Heart left ventricle (tissue), 16 donors: Measurements from ENCODE around the gene SMIM32. TPM values are rescaled to one million over a fixed set of nuclear protein-coding genes. Genes with fewer than 3 reads are reported as not detected.
A peak's percentile ranks its signal among the peaks of the same experiment; 100 is the strongest.

Experiments used
- ATAC-seq, 4 donors: fragments of 200-7000 bp; cut with Tn5 transposase; one replicate each; pipeline ENCODE4 v1.9.1; 2020 to 2022; ENCODE audit warnings: moderate library complexity in 4 of 4, mild to moderate bottlenecking in 3 of 4, moderate number of reproducible peaks in 1 of 4
- DNase-seq, 5 donors: peaks; one replicate each; pipeline ENCODE4 v3.0.0-alpha.2; 2020
- H3K27ac ChIP-seq, 12 donors: fragments of 200-600 bp; sonication (generic) in 4 of 12; one replicate each; pipeline versions ENCODE4 v1.5.0 to v1.8.0; 2016 to 2022; ENCODE audit warnings: mild to moderate bottlenecking in 2 of 12
- H3K27me3 ChIP-seq, 9 donors: fragments of 200-600 bp; sonication (generic) in 2 of 9; one replicate each; pipeline versions ENCODE4 v1.5.1 to v1.8.0; 2016 to 2022; ENCODE audit warnings: mild to moderate bottlenecking in 3 of 9
- H3K36me3 ChIP-seq, 9 donors: fragments of 200-600 bp; sonication (generic) in 2 of 9; one replicate each; pipeline versions ENCODE4 v1.5.0 to v1.8.0; 2018 to 2022; ENCODE audit warnings: mild to moderate bottlenecking in 2 of 9
- H3K4me1 ChIP-seq, 12 donors: fragments of 200-600 bp; sonication (generic) in 4 of 12; one replicate each; pipeline versions ENCODE4 v1.5.0 to v1.8.0; 2016 to 2022; ENCODE audit warnings: mild to moderate bottlenecking in 3 of 12
- H3K4me3 ChIP-seq, 12 donors: fragments of 200-600 bp; sonication (generic) in 4 of 12; one replicate each; pipeline versions ENCODE4 v1.5.0 to v1.8.0; 2017 to 2022; ENCODE audit warnings: mild to moderate bottlenecking in 9 of 12, moderate library complexity in 4 of 12
- H3K9me3 ChIP-seq, 12 donors: fragments of 200-600 bp; sonication (generic) in 4 of 12; one replicate each; pipeline versions ENCODE4 v1.5.0 to v1.8.0; 2016 to 2022; ENCODE audit warnings: mild to moderate bottlenecking in 1 of 12
- POLR2A ChIP-seq, 2 donors: fragments of 450-650 bp; IDR thresholded peaks; one replicate each; pipeline ENCODE4 v1.6.1; 2017; ENCODE audit warnings: antibody characterized with exemption in 2 of 2, mild to moderate bottlenecking in 2 of 2, moderate library complexity in 2 of 2
- WGBS, 4 donors: extraction: QIAGEN DNeasy Blood & Tissue Kit in 2 of 4; methylation state at CpG; one replicate each; pipeline versions ENCODE4 v1.1.5 to v1.1.7; 2013 to 2018; 5-methylcytosine and 5-hydroxymethylcytosine counted together
- intact Hi-C, 10 donors: fragments of 100-400 bp; cut with DNase I; formaldehyde crosslinking; loops; one replicate each; pipeline versions ENCODE4 v1.11.1 to v1.14.2; 2022
- polyA plus RNA-seq, 2 donors: library from polyadenylated mRNA; stranded (reverse); fragments of 200-250 nt; gene quantifications; one replicate each; pipeline ENCODE4 v1.2.3, GENCODE V29; 2013
- total RNA-seq, 9 donors: library from RNA; depleted of rRNA in 2 of 9; stranded (reverse); fragments of >200 nt in 2 of 9; fragmentation: NEBNext Ultra II Directional in 3 of 9; extraction: Animal tissue kit (Norgen Biotek cat#: 25700) in 3 of 9; gene quantifications; one replicate each; pipeline versions ENCODE4 v1.1.0 to v1.2.4, GENCODE V29; 2016 to 2023
- TF ChIP-seq, protein P1 (sequence below), 12 donors: fragments of 200-600 bp; sonication (generic) in 4 of 12; IDR thresholded peaks; one replicate each; pipeline versions ENCODE4 v1.5.0 to v1.8.0; 2018 to 2022; ENCODE audit warnings: antibody characterized with exemption in 12 of 12, mild to moderate bottlenecking in 5 of 12
- donor health status: ischemic (EF 13 %, LVEDD 7.1; RV severe dilation, severe dysfunction).
- donor health status: healthy with polysubstance abuse.
- donor health status: DM: no; HTN: yes; CAD: no.
- donor health status: DM: no; HTN: no; CAD: no.
- donor health status: ischemic (EF 25% LVEDD 6.9; RV normal size, moderate dysfunction).
- donor health status: ischemic (EF 25% LVEDD 5.7; RV mildly dilated, moderate dysfunction).
- donor health status: healthy.
- donor health status: DM: yes; HTN: yes; CAD: no.
- donor health status: ischemic (EF 35%, LVEDD 5.7; RV mildly dilated, moderate dysfunction).
- donor health status: nonischemic (EF 11% LVEDD 7.7; RV severe dilation, severe dysfunction).
- donor health status: DM: yes; HTN: yes; CAD: no.
- donor health status: PGD.
- donor health status: ischemic (EF 29% LVEDD 5.4; RV normal size, mild dysfunction).
- donor health status: nonischemic (EF 23%, LVEDD 6.1; RV moderate dilation, normal function).

Gene SMIM32
- total and polyA plus RNA-seq, 11 donors: not detected

DNA sequence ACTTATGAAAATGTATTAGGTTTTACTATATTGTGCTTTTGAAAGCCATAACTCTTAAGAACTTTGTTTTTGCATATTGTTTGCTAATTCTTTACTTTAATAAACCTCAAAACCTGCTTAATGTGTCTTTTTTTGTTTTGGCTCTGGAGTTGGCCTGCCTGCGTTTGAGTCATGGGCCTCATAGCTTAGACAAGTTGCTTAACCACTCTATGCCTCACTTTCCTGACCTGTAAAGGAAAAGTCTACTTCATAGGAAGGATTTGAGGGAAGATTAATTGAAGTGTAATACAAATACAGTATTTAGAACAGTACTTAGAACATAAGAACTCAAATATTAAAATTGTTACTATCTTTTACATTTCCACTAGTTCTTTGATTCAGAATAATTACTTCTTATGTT lies 10.3 kb downstream of the SMIM32 start:
- Histone ChIP-seq H3K27ac (no peak overlapping the region), H3K36me3 (peaks cover 0 to 66% (median 55%) of the 10 kb centered on the region in 9 donors), H3K4me1 (no peaks in the 10 kb centered on the region), H3K9me3 (no peaks in the 10 kb centered on the region), H3K27me3 (no peaks in the 10 kb centered on the region), H3K4me3 (no peak overlapping the region)
- intact Hi-C loops: no loop called here
- 88 to 92% (median 90%) methylated on average over 1 of the region's 1 CpG for WGBS, 4 donors
- DNase-seq: no peak
- TF ChIP-seq, protein P1, sequence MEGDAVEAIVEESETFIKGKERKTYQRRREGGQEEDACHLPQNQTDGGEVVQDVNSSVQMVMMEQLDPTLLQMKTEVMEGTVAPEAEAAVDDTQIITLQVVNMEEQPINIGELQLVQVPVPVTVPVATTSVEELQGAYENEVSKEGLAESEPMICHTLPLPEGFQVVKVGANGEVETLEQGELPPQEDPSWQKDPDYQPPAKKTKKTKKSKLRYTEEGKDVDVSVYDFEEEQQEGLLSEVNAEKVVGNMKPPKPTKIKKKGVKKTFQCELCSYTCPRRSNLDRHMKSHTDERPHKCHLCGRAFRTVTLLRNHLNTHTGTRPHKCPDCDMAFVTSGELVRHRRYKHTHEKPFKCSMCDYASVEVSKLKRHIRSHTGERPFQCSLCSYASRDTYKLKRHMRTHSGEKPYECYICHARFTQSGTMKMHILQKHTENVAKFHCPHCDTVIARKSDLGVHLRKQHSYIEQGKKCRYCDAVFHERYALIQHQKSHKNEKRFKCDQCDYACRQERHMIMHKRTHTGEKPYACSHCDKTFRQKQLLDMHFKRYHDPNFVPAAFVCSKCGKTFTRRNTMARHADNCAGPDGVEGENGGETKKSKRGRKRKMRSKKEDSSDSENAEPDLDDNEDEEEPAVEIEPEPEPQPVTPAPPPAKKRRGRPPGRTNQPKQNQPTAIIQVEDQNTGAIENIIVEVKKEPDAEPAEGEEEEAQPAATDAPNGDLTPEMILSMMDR (IDR thresholded peaks at IDR 0.05): no peak
- TF ChIP-seq POLR2A (IDR thresholded peaks at IDR 0.05): no peak
- no peak for ATAC-seq

DNA sequence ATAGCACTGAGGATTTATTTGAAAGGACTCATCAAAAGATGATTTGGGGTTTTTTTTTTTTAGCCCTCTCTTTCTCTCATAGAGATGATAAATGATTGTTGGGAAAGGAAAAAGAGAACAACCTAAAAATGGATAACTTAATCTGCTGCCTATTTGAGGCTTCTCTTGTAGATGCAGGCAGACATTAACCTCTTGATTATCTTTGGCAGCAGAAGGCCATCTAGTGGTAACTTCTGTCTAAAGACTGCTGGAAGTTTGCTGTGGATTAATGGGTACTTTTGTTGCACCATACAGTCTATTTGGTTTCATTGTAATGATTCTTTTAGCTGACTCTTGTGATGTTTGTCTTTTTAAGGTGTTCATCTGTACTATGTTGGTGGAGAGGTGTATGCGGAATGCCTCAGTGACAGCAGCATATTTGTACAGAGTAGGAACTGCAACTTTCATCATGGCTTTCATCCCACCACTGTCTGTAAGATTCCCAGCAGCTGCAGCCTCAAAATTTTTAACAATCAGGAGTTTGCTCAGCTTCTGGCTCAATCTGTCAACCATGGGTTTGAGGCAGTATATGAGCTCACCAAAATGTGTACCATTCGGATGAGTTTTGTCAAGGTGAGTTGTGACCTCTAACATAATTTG lies 18.8 kb downstream of the SMIM32 start:
- peaks cover 0 to 92% (median 62%) of the 10 kb centered on the region in 9 donors for H3K36me3 ChIP-seq
- TF ChIP-seq, protein P1 (IDR thresholded peaks at IDR 0.05): peak; percentile 43 to 76 (median 64)
- TF ChIP-seq POLR2A (IDR thresholded peaks at IDR 0.05): no peak
- H3K27me3 ChIP-seq: no peaks in the 10 kb centered on the region
- WGBS, 4 donors: 91 to 97% (median 97%) methylated on average over 2 of the region's 2 CpGs
- DNase-seq (no peak), ATAC-seq (peak in 2 of 4 donors; percentile 73 to 75)
- no peaks in the 10 kb centered on the region for H3K9me3 ChIP-seq
- no peak overlapping the region for H3K27ac ChIP-seq
- intact Hi-C loops: loop anchor here (1.0 to 10.0 kb wide), 12 partner anchors 37 to 229 kb away; no protein-coding TSS in a partner anchor
- no peak overlapping the region for H3K4me3 ChIP-seq
- peaks cover 0 to 3% (median 0%) of the 10 kb centered on the region in 12 donors for H3K4me1 ChIP-seq

DNA sequence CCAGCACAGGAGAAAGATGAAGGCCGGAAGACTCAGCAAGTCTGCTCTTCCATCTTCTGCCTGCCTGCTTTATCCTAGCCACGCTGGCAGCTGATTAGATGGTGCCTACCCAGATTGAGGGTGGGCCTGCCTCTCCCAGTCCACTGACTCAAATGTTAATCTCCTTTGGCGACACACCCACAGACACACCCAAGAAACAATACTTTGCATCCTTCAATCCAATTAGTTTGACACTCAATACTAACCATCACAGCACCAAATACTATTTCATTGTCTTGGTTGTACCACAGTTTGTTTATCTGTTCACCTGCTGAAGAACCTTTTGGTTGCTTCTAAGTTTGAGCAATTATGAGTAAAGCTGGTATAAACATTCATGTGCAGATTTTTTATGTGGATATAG lies 23.7 kb downstream of the SMIM32 start:
- H3K9me3 ChIP-seq: no peaks in the 10 kb centered on the region
- H3K27me3 ChIP-seq: no peaks in the 10 kb centered on the region
- peaks cover 0 to 90% (median 57%) of the 10 kb centered on the region in 9 donors for H3K36me3 ChIP-seq
- intact Hi-C loops: no loop called here
- ATAC-seq (no peak), DNase-seq (no peak)
- H3K27ac ChIP-seq: no peak overlapping the region
- H3K4me1 ChIP-seq: peaks cover 0 to 3% (median 0%) of the 10 kb centered on the region in 12 donors
- WGBS, 4 donors: 97 to 100% (median 99%) methylated on average over 3 of the region's 3 CpGs
- no peak overlapping the region for H3K4me3 ChIP-seq
- TF ChIP-seq, protein P1 (IDR thresholded peaks at IDR 0.05): no peak
- TF ChIP-seq POLR2A (IDR thresholded peaks at IDR 0.05): no peak

DNA sequence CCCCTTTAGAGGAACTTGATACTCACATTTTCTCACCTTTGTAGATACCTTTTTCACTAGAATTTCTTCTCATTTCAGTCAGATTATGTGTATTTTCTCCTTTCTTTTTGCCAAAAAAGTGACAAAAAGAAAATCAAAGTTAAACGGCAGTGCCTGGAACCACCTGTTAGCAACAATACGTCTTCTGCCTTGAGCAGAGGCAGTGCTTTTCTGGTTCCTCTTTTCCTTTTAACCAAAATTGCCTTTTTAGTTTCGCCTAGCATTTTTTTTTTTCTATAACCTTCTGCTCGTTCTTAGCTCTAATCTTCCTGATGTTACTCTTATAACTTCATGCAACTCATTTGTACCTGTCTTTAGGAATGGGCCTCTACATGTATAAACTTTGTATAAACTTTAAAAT lies 26.1 kb downstream of the SMIM32 start:
- Histone ChIP-seq H3K27me3 (no peaks in the 10 kb centered on the region), H3K9me3 (no peaks in the 10 kb centered on the region), H3K4me3 (no peak overlapping the region), H3K27ac (no peak overlapping the region), H3K36me3 (peaks cover 0 to 91% (median 55%) of the 10 kb centered on the region in 9 donors), H3K4me1 (no peaks in the 10 kb centered on the region)
- no peak for ATAC-seq
- TF ChIP-seq, protein P1 (IDR thresholded peaks at IDR 0.05): no peak
- TF ChIP-seq POLR2A (IDR thresholded peaks at IDR 0.05): no peak
- intact Hi-C loops: no loop called here
- WGBS, 4 donors: 82 to 87% (median 86%) methylated on average over 4 of the region's 4 CpGs
- no peak for DNase-seq
